WTC11 (cell line): ENCODE measurements around the gene ATP9B.

ENCODE experiments used
- CREM ChIP-seq: sonication (generic); formaldehyde crosslinking; IDR thresholded peaks from 2 replicates; pipeline ENCODE4 v1.8.1; 2022; ENCODE audit warnings: mild to moderate bottlenecking, missing genetic modification reagents, moderate library complexity
- ESRRA ChIP-seq: sonication (generic); formaldehyde crosslinking; IDR thresholded peaks from 2 replicates; pipeline ENCODE4 v1.8.1; 2022; ENCODE audit warnings: mild to moderate bottlenecking, missing genetic modification reagents, borderline replicate concordance

DNA sequence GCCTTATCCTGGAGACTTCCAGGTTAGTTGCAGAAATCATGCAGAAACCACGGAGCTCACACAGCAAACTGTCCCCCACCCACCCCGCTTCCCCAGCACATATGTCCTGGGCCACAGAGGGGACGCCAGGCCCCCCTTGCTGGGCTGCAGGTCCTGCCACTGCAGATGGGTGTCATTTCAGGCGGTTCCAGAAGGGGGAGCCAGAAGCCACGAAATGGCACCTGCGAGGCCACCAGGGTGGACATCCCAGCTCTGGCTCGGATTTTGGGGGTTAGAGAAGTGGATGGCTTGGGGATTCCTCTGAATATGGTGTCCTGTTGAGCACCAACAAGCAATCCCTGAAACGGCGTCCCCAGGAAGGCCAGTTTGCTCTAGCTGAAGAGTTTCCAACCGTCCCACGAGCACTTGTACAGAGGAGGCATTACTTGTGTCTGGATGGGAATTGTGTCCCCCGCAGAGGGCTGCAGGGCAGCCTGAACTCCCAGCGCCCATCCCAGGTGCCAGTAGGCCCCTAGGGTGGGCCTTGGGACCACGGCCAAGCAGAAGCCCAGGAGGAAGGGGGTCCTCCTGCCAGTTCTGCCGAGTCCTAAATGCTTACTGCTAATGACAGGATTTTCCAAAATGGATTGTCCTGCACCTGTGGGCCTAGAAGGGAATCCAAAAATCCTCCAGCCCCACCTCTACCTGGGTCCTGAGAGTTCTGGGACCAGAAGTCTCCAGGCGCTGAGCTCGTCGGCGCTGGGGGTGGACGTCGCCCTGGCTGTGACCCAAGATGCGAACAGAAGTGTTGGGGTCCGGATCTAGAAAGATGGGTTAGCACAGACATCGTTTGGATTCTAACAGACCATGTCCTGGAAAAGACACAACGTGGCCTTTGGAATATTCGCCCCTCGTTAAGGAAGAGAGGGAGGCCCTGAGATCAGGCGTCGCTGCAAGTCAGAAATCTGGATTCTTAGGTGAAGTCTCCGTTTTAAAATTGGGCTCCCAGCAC, 311.9 kb downstream of the ATP9B start:
- no peak for TF ChIP-seq CREM
- TF ChIP-seq ESRRA (CRISPR knock-in tag): no peak
